ENCODE results near the gene STK40. TPM values are rescaled to one million over a fixed set of nuclear protein-coding genes. Genes with fewer than 3 reads are reported as not detected.

STK40 gene
- polyA plus RNA-seq, 12 donors, result 19.5 to 28.2 (median 22.1) TPM; not detected in 1

DNA sequence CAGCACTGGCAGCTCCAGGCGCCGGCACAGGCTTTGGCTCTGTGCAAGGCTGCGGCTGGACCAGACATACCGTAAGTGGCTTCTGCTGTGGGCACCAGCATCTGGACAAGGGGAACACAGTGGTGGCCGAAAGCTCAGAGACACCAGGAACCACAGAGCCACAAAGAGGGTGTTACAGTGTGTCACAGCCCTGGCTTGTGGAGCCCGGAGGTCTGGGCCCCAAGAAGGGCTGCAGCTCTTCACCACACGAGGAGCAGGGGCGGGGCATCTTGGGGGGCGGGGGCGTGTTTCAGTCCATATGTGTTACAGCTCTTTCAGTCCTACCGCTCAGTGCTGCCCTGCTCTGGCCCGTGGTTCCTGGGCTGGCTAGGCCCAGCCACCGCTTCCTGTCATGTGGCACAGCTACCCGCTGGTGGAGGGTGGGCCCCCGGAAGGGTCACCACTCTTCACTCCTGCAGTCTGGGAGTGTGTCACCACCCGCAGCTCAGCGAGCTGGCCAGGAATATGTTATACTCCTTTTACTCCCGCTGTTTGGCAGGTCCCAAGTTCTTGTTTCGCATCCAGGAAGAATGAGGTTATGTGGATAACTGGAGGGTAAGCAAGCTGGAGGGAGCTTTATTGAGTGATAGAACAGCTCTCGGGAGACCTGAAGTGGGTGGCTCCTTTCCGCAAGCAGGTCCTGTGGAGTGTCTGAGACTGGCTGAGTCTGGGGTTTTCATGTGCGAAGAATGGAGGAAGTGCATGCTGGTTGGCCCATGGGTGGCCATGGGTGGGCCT, 15.3 kb upstream of the STK40 start:
- DNase-seq, result peak; percentile 49

DNA sequence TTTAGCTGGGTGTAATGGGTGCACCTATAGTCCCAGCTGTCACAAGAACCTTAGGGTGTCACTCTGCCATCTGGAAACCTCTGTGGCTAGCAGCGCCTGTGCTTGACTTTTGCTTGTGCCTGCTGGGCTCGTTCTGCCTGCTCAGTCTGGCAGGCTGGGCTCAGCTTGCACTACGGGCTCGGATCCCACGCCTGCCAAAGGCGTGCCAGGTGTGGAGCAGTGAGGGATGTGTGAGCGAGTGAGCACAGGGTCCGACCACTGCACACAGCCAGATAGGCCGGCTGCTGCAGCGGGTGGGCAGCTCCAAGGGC, 14.7 kb upstream of the STK40 start:
- no peak for DNase-seq

DNA sequence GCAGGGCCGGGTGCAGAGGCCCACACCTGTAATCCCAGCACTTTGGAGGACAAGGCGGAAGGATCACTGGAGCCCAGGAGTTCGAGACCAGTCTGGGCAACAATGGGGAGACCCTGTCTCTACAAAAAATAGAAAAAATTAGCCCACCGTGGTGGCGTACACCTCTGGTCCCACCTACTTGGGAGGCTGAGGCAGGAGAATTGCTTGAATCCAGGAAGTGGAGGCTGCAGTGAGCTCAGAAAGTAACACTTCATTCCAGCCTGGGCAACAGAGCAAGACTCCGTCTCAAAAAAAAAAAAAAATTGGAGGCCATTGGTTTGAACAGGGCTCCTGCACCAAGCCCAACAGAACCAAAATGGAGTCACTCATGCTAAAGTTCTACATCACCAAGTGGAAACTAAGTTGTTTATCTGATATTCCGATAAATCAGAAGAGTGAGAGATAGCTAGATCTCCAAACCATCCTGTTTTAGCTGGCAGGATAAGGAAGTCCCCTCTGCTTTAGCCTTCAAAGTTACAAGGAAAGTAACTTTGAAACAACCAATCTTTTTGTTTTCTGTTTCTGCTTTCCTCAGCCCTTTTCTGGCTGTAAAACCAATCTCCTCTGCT, 12.8 kb upstream of the STK40 start:
- DNase-seq, result no peak

DNA sequence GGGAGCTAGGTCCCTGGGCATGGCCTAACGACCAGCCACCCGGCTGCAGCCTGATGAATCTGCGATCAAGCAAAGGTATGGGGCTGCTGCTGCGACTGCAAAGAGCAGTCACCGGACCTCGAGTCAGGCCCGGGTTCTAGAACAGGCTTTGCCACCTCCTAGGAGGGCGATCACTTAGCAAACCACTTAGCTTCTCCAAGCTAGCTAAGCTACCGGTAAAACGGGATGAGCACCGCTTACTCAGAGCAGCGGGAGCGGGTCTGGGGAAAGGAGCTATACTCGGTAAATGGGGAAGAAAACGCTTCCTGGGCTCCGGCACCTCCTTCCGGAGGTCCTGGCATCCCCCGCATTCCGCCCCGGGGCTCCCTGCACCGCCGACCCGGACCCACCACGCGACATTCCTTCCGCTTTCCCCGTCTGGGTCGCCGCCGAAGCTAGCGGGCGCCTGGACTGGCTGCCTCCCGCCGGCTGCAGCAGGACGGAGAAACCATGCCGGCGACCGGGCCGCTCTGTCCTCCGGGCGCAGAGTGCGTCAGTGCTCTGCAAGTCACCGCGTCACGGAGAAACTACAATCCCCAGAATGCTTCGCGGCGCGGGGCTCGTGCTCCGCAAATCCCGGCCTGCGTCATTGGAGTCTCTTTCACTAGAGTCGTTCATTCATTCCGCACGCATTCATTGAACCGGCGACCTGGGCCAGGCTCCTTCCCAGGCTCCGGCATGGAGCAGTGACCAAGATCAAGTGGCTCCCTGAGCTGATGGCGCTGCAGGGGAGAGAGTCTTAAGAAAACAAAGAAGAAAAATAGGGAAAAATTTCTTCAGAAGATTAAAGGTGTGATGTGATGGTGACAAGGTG, 11.9 kb upstream of the STK40 start, which contains the start of gene LSM10:
Gene LSM10, minus strand, starts transcription at position 531 of the 853 bp plus-strand sequence. CDS start 3,779 bp downstream, outside the sequence.
- DNase-seq, result peak; percentile 96

DNA sequence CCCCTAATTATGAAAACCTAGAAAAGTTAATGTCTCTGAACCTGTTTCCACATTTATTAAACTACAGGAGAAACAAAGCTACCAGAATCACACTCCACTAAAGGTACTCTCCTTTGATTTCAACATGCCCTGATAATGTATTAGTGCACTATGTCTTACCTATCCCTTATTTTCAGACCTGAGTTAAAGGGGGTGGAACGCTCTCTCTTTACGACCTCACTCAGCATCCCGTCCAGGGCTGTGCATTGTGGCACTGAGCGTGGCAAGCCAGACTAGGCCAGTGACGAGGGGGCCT, 11.3 kb upstream of the STK40 start:
- no peak for DNase-seq

DNA sequence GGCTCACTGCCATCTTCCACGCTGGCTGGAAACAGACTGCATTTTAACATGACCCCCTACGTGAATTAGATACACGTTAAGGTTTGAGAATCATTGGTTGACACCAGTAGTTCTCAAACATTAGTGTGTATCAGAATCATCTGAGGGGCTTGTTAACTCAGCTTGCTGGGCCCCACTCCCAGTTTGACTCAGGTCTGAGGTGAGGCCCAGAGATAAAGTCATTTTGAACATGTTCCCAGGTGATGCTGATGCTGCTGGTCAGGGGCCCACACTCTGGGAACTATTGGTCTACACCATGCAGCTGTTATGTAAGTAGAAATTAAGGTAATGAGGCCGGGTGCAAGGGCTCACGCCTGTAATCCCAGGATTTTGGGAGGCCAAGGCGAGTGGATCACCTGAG, 10.6 kb upstream of the STK40 start:
- no peak for DNase-seq

DNA sequence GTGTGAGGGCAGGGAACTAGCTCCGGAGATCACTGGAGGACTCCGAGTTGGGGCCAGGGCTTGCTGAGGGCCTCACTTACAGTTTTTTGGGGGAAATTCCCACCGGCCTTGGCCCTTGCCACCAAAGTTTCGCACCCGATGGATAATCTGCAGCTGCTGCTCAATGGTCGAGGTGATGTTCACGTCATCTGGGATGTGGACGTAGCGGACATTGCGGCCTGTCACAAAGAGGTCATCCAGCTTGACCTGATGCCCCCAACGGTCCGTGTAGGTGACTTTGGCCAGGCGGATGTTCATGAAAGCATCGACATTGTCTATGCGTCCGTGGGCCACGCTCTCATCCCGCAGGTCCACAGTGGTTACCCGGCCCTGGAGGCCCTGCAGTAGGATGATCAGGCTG, 8.0 kb upstream of the STK40 start:
- no peak for DNase-seq

DNA sequence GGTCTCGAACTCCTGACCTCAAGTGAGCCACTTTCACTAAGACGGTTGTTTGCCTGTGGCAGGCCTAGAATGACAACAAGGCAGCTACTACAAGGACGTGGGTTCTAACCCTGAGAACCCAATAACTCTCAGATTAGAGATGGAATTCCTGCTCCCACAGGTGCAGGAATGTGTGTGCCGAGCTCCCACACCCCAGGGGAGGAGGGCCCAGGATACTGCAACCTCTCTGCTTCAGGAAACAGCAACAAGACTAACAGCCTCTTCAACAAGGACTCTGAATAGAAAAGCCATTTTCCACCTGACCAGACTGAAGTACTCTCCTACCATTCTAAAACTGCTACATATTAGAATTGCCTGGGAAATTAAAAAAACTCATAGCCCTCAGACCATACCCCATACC, 7.1 kb upstream of the STK40 start:
- DNase-seq, result no peak

DNA sequence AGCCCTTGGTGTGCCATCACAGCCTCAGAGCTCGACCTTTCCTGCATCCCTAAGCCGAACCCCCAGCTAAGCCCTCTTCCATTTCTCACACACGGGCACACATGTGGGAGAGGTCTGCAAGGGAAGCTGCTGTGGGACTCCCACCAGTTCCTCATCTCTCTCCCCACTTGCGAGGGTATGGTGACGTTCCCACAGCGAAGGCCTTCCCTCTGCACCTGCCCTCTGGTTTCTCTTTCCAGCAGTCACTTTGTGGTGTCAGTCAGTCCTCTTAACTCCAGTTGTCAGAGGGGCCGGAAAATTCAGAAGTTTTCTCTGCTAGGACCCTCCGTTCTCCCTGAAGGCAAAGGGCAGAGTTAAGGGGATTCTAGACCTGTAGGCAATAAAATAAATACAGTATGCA, 5.5 kb upstream of the STK40 start:
- DNase-seq, result no peak

DNA sequence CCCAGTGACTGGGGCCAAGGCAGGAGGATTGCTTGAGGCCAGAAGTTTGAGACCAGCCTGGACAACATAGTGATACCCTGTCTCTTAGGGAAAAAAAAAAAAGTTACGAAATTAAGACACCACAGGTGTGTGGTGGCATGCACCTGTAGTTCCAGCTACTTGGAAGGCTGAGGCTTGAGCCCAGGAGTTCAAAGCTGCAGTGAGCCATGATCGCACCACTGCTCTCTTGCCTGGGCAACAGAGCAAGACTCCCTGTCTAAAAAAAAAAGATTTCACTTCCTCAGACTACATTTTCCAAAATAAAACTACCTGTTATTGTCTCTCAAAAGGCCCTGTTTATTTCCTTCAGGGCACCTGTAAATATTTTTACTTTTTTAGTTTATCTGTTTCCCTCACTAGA, 4.7 kb upstream of the STK40 start:
- no peak for DNase-seq

DNA sequence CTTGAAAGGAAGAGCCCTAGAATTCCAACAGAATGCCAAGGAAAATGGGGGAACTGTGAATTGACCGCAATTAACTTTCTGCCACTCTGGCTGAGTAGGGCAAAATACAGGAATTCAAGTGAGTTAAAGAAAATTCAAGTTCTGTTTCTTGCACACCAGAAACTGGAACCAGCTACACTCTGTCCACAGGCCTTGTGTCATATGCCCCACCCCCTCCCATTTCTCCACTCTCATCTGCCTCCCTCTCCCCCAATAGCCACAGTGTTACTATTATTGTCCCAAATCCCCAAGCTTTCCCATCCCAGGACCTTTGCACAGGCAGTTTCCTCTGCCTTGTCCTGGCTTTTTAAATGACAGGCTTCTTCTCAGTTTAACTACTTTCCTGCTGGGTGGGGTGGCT, 4.3 kb upstream of the STK40 start:
- DNase-seq, result no peak

DNA sequence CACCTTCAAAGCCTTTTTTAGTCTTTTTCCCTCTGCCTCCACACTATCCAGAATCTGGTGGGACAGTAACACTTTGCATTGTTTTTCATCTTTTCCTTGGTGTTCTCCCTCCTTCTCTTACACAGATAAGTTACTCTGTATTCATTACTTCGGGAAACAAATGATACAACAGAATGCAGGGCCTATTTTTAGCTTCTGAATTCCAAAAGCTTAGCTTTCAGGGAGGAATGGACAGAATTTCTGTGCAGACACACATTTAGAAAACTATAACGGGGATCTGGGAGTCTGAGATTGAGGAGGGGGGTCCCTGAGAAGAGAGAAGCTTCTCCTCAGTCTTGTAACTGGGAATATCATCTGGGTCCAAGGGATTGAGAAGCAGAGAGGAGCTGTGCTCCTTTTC, 3.5 kb upstream of the STK40 start:
- no peak for DNase-seq

DNA sequence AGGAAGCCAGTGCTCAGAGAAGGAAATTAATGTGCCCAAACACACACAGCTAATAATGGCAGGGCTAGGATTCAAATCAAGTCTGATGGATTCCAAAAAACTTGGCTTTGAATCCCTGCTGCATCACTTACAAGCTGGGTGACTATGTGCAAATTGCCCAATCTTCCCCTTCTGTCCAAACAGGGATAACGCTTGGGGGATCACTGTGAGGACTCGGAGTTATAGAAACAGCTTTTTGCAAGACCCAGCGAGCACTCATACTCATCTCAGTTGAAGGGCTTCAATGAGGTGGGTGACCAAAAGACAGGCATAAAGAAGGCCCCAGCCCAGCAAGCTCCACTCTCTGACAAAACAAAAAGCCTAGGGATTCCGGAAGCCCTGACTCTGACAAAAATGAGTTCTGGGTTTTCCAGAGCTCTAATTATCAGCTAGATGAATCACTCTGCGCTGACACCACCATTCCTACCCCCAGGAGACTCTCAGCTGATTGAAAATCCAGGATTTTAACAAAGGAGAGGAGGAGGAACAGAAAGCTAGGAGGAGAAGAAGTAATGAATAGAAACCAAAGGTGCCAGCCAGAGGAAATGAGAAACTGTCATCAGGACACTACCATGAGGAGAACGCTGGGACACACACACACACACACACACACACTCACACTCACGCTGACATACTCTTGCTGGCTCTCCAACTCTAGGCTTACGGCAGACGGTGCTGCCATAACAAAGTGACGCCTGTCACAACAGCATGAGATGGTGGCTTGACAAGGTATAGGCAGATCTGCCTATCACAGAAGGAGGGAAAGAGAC, 1.6 kb upstream of the STK40 start:
- DNase-seq, result no peak

DNA sequence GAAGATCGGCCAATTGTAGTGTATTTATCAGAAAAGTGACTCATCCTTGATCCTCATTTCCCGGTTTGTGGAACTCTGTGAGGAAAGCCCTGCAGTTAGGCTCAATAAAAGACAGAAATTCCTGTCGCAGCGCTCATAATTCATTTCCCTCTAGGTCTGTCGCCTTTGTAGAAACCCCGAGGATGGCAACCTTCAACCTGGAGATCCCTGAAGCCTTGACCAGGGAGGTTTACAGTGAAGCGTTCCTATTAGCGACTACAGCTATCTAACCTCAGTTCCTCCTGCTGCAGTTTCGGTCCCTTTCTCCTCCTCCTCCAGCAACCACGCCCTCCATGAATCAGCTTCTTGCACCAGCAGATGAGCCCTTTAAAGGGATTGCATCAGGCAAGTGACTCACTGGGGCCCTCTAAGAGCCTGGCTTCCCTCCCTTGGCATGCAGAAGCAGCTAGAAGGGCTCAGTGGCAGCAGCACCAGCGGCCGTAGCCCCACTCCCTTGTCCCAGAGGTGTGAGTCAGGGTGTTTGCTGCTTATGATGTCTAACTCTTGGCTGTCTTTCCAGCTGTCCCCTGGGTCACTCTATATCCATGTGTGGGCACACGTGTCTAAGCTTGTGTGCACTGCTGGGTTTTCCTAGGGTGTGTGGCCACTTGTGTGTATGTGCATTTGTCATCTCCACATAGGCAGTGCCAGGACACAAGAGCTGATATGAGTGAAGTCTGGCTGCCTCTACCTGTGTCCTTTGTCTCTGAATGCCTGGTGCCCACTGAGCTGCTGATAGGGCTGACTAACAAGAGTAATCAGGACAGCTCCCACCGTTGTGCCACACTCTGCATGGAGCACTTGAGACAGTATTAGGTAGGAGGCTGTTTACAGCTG, 779 bp upstream of the STK40 start:
- peak; percentile 90 for DNase-seq

DNA sequence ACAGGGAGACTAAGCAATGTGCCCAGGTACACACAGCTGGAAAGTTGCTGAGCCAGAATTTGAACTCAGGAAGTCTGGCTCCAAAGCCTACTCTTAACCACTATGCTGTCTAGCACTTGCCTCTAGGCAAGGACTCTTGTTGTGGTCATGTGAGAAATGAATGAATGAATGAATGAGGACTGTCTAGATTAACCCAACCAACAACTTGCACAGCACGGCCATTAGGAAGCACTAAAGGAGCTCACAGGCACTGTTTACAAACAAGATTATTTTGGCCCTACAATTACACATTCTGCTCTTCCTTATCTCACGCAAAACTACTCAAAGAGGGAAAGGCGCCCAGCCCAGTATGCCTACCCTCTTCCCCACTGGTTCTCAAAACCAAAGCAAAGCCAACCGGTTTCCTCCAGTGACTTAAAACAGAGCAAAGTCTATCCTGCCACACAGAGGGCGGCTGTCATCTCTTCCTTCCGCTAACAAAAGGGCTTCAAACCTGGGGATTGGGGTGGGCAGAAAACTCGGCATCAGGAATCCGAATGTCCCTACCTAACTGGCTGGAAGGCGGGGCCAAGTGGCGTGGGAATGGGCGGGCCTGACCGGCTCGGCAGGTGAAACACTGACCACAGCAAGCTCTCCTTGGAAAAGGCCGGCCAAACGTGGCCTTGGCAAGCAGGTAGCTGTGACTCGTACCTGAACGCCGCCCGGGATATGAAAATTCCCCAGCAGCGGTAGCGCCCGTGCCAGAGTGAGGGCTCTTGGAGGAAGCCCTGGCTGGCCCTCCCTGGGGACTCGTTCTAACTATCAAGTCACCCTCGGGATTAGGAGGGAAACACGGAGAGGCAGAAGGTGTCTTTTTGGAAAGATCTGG, 948 bp downstream of the STK40 start:
- no peak for DNase-seq

DNA sequence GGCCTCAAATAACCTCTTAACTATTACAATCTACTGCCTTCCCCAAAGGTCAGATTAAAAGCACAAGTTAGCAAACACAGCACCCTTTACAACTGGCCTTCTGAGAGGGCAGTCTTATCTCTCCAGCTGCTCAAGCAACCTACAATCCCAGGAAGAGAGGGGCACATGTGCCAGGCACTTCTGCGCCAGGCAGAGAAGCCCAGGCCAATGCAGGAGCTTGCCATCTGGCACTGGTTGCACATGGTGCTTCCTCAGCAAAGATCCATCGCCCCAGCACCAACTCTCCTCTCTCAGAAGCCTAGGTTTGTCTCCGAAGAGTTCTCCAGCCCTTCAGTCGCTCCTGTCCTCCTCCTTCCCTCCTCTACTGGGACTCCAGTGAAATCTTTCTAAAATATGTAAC, 2.5 kb downstream of the STK40 start:
- DNase-seq, result no peak

DNA sequence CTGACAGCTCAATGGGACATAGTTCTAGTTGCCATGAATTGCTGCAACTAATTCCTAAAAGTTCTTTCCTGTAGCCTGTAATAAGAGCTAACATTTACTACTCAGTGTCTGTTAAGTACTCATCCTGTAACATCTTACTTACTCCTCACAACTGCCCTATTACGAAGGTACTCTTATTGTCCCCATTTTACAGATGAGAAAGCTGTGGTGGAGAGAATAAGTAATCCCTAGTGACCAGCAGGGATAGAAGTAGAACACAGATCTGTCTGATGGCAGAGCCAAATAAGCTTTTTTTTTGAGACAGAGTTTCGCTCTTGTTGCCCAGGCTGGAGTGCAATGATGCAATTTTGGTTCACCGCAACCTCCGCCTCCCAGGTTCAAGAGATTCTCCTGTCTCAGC, 3.1 kb downstream of the STK40 start:
- DNase-seq, result no peak

DNA sequence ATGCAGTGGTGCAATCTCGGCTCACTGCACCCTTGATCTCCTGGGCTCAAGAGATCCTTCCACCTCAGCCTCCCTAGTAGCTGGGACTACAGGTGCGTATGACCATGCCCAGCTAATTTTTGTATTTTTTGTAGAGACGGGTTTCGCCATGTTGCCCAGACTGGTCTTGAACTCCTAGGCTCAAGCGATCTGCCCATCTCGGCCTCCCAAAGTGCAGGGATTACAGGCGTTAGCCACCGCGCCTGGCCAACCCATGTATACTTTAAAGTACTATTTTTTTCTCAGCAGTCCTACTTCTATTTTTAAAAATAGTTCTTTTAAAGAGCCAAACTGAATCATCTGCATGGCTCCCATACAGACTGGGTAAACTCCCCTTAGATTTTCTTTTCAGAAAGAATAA, 3.5 kb downstream of the STK40 start:
- no peak for DNase-seq

DNA sequence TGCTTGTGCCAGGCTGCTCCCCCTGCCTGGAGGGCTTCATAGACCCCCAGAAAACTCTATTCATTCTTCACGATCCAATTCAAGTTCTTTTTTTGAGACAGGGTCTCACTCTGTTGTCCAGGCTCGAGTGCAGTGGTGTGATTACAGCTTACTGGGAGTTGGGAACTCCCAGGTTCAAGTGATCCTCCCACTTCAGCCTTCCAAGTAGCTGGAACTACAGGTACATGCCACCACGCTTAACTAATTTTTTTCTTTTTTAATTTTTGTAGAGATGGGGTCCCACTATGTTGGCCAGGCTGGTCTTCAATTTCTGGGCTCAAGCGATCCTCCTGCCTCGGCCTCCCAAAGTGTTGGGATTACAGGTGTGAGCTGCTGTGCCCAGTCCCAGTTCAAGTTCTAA, 4.3 kb downstream of the STK40 start:
- no peak for DNase-seq

DNA sequence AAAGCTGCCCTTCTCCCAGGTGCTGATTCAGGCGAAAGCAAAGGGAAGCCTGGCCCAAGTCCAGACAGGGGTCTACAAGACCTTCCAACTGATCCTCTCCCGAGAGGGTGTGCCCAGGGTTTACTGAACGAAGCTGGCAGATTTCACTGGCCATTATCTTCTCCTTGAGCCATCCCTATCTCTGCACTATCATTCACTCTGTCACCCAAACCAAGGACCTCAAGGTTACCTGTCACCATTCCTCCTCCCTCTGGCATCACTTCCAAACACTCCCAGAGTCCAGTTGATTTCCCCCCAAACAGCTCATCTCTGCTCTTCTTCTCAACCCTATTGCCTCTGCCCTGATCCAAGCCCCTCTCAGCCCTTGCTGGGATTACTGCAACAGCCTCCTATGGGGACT, 4.9 kb downstream of the STK40 start:
- DNase-seq, result no peak

All from muscle of arm (tissue), 12 donors.